Endodermal cell (in vitro differentiated cells): ENCODE results near the gene INPP5K. TPM values are rescaled to one million over a fixed set of nuclear protein-coding genes. Genes with fewer than 3 reads are reported as not detected.
A peak's percentile ranks its signal among the peaks of the same experiment; 100 is the strongest.

ENCODE experiments used
- DNase-seq: peaks from one replicate; pipeline ENCODE4 v3.0.0-alpha.2; 2017
- H3K27ac ChIP-seq: 2 replicates; pipeline ENCODE4 v1.5.1; 2013; ENCODE audit warnings: mild to moderate bottlenecking, low read depth, low read length, moderate library complexity
- H3K27me3 ChIP-seq: 2 replicates; pipeline ENCODE4 v1.6.1; 2013; ENCODE audit warnings: mild to moderate bottlenecking, low read length, moderate library complexity; ENCODE audit not compliant: insufficient read depth, control insufficient read depth, poor library complexity, severe bottlenecking
- H3K36me3 ChIP-seq: 2 replicates; pipeline ENCODE4 v1.7.0; 2013; ENCODE audit warnings: mild to moderate bottlenecking, low read length, moderate library complexity; ENCODE audit not compliant: control insufficient read depth, insufficient read depth
- H3K4me1 ChIP-seq: one replicate; pipeline ENCODE4 v1.7.0; 2013; ENCODE audit warnings: low read length; ENCODE audit not compliant: control insufficient read depth, insufficient read depth
- H3K4me3 ChIP-seq: 2 replicates; pipeline ENCODE4 v1.5.1; 2013; ENCODE audit warnings: mild to moderate bottlenecking, low read length, moderate library complexity
- H3K9ac ChIP-seq: 2 replicates; pipeline ENCODE4 v1.6.1; 2013; ENCODE audit warnings: mild to moderate bottlenecking, low read length, moderate library complexity; ENCODE audit not compliant: poor library complexity, severe bottlenecking; ENCODE audit errors: extremely low read depth
- H3K9me3 ChIP-seq: 2 replicates; pipeline ENCODE4 v1.6.1; 2013; ENCODE audit warnings: mild to moderate bottlenecking, low read length, moderate library complexity; ENCODE audit not compliant: control insufficient read depth
- H3K27ac Mint-ChIP-seq: 2 replicates; pipeline ENCODE4 v1.8.0; 2020; ENCODE audit warnings: mixed read lengths
- H3K27me3 Mint-ChIP-seq: 2 replicates; pipeline ENCODE4 v1.8.0; 2021; ENCODE audit warnings: mild to moderate bottlenecking, mixed read lengths; ENCODE audit not compliant: insufficient read depth
- H3K36me3 Mint-ChIP-seq: 2 replicates; pipeline ENCODE4 v1.8.0; 2020; ENCODE audit warnings: low read depth, mixed read lengths
- H3K4me1 Mint-ChIP-seq: 2 replicates; pipeline ENCODE4 v1.8.0; 2020; ENCODE audit warnings: mixed read lengths
- H3K4me3 Mint-ChIP-seq: 2 replicates; pipeline ENCODE4 v1.8.0; 2020; ENCODE audit warnings: mild to moderate bottlenecking, moderate library complexity, mixed read lengths
- H3K9me3 Mint-ChIP-seq: 2 replicates; pipeline ENCODE4 v1.8.0; 2020; ENCODE audit warnings: mild to moderate bottlenecking, mixed read lengths
- CTCF ChIP-seq: fragments of 200-600 bp; sonication (generic); conservative IDR thresholded peaks from 2 replicates; pipeline ENCODE4 v1.5.0; 2021; ENCODE audit warnings: antibody characterized with exemption, mild to moderate bottlenecking
- WGBS, 2 experiments: methylation state at CpG; one replicate each; pipeline versions ENCODE4 v1.1.5 to v1.1.7; 2013; ENCODE audit warnings: missing lambda C conversion rate in 2 of 2, mixed read lengths in 1 of 2; ENCODE audit not compliant: insufficient coverage in 1 of 2, insufficient read length in 1 of 2; 5-methylcytosine and 5-hydroxymethylcytosine counted together
- total RNA-seq, 2 donors: library from RNA; stranded (reverse); fragmentation: NEBNext Ultra II Directional in 1 of 2; extraction: Animal tissue kit (Norgen Biotek cat#: 25700) in 1 of 2; gene quantifications; 2 replicates in 1 of 2; 3 replicates in 1 of 2; pipeline ENCODE4 v1.2.1, GENCODE V29; 2021

Gene INPP5K
- total RNA-seq, 2 donors from 2014 or later: 22.2 to 30.0 TPM

- Histone ChIP-seq H3K9ac (no peak overlapping the region), H3K27ac (no peak overlapping the region), H3K27me3 (no peaks in the 10 kb centered on the region), H3K36me3 (peaks cover 33% of the 10 kb centered on the region), H3K4me1 (no peaks in the 10 kb centered on the region), H3K4me3 (no peak overlapping the region), H3K9me3 (no peaks in the 10 kb centered on the region)
- H3K36me3 Mint-ChIP-seq: peaks cover 32% of the 10 kb centered on the region
- H3K27ac Mint-ChIP-seq: no peak overlapping the region
- no peak for TF ChIP-seq CTCF
- no peaks in the 10 kb centered on the region for H3K27me3 Mint-ChIP-seq
- peaks cover 7% of the 10 kb centered on the region for H3K4me1 Mint-ChIP-seq
- H3K4me3 Mint-ChIP-seq: no peak overlapping the region
- DNase-seq: no peak
- WGBS, 2 experiments: 94% methylated on average over 7 of the region's 7 CpGs
- H3K9me3 Mint-ChIP-seq: no peaks in the 10 kb centered on the region
Observed at GRCh38 chr17:1519678-1520077, 3.3 kb upstream of the INPP5K start.

GRCh38 chr17:1518410-1518809 is 2.0 kb upstream of the INPP5K start:
- Mint-ChIP-seq H3K4me1 (peaks cover 7% of the 10 kb centered on the region), H3K36me3 (peaks cover 40% of the 10 kb centered on the region), H3K27me3 (no peaks in the 10 kb centered on the region), H3K4me3 (peak overlapping the region; percentile 80), H3K9me3 (no peaks in the 10 kb centered on the region), H3K27ac (peak overlapping the region; percentile 21)
- no peak for DNase-seq
- Histone ChIP-seq H3K4me3 (no peak overlapping the region), H3K4me1 (no peaks in the 10 kb centered on the region), H3K9me3 (no peaks in the 10 kb centered on the region), H3K27me3 (no peaks in the 10 kb centered on the region), H3K27ac (no peak overlapping the region), H3K36me3 (peaks cover 35% of the 10 kb centered on the region), H3K9ac (no peak overlapping the region)
- TF ChIP-seq CTCF: no peak
- 97 to 100% methylated on average over 1 to 2 of the region's 2 CpGs for WGBS, 2 experiments

GRCh38 chr17:1515640-1516387 is 598 bp downstream of the INPP5K start:
- peak overlapping the region; percentile 90 for H3K27ac ChIP-seq
- H3K9me3 ChIP-seq: no peaks in the 10 kb centered on the region
- H3K27me3 Mint-ChIP-seq: no peaks in the 10 kb centered on the region
- TF ChIP-seq CTCF: peak; percentile 75
- H3K4me1 ChIP-seq: no peaks in the 10 kb centered on the region
- peaks cover 37% of the 10 kb centered on the region for H3K36me3 Mint-ChIP-seq
- H3K9ac ChIP-seq: peak overlapping the region; percentile 75
- WGBS, 2 experiments: 1 to 3% methylated on average over 30 to 31 of the region's 31 CpGs
- H3K27me3 ChIP-seq: no peaks in the 10 kb centered on the region
- peaks cover 39% of the 10 kb centered on the region for H3K36me3 ChIP-seq
- no peaks in the 10 kb centered on the region for H3K9me3 Mint-ChIP-seq
- H3K4me1 Mint-ChIP-seq: peaks cover 7% of the 10 kb centered on the region
- H3K27ac Mint-ChIP-seq: peak overlapping the region; percentile 97
- peak overlapping the region; percentile 80 for H3K4me3 Mint-ChIP-seq
- H3K4me3 ChIP-seq: peak overlapping the region; percentile 83
- peak; percentile 92 for DNase-seq
